Measurements from ENCODE around the gene IPO7.

The IPO7 gene

GRCh38 chr11:9459667-9460321, 75.3 kb downstream of the IPO7 start:
- no peak for TF ChIP-seq ZNF274 (IDR thresholded peaks at IDR 0.05; ENCODE audit: low read depth, low read length)

GRCh38 chr11:9460322-9461062, 76.0 kb downstream of the IPO7 start, which contains the start of gene ZNF143:
Gene ZNF143 (plus strand): TSS chr11:9461012. CDS start chr11:9471309, 10,297 bp downstream.
- no peak for TF ChIP-seq ZNF274 (IDR thresholded peaks at IDR 0.05; ENCODE audit: low read depth, low read length)
- peak within 1 kb of the TSS; percentile 79 for H3K4me3 ChIP-seq (ENCODE audit: low read length)

More at GRCh38 chr11:9459667-9460321, 75.3 kb downstream of the IPO7 start:
- H3K4me3 ChIP-seq (ENCODE audit: low read length) = peak overlapping the region; percentile 79

DNA sequence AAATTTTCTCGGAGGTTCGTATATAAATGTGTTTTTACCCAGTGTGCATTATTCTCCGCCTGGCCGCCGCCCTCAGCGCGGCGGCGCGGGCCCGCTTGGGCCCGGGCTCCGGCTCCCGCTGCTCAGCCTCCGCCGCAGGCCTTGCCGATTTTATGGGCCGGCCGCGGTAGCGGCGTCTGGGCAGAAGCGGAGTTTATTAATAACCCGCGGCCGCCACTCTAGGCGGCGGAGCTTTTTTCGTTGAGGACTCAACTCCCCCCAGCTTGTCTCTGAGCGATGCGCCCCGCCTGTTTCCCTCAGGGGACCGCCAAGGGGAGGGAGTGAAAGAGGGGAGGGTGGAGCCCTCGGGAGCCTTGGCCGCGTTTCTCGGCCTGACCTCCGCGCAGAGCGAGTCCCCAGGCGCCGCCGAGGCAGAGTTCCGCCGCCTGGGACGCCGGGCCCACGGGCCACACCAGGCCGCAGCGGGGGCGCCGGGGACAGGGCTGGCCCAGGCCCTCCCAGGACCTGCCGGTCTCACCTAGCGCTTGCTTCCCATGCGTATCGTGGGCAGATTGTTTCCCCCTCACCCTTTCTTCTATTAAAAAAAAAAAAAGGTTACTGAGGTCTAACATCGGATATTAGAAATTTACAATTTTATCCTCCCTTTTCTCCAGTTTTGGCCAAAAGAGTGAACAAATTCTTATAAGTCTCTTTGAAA, 76.8 kb downstream of the IPO7 start:
- H3K4me3 ChIP-seq (ENCODE audit: low read length) = peak overlapping the region; percentile 66
- TF ChIP-seq ZNF274 (IDR thresholded peaks at IDR 0.05; ENCODE audit: low read depth, low read length) = no peak

DNA sequence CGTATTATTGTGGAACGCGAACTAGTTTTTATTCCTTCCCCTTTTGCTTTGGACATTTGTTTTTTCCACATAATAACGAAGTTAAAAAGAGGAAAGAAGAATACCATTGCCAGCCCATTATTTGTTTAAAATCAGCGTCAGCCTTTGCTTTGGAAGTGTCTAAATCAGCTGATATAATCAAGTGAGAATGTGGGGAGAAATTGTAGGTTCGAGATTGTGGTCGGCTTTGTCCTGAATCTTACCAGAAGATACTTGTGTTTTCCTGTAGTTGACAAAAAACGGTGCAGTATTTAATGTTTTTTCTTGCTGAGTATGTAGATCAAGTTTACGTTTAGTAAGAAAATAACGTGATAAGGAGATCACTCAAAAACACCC, 77.3 kb downstream of the IPO7 start:
- peak overlapping the region; percentile 66 for H3K4me3 ChIP-seq (ENCODE audit: low read length)
- TF ChIP-seq ZNF274 (IDR thresholded peaks at IDR 0.05; ENCODE audit: low read depth, low read length) = no peak

- no peak for TF ChIP-seq ZNF274 (IDR thresholded peaks at IDR 0.05; ENCODE audit: low read depth, low read length)
- H3K4me3 ChIP-seq (ENCODE audit: low read length) = peak overlapping the region; percentile 66
These were observed 77.8 kb downstream of the IPO7 start for GRCh38 chr11:9462172-9462799.

DNA sequence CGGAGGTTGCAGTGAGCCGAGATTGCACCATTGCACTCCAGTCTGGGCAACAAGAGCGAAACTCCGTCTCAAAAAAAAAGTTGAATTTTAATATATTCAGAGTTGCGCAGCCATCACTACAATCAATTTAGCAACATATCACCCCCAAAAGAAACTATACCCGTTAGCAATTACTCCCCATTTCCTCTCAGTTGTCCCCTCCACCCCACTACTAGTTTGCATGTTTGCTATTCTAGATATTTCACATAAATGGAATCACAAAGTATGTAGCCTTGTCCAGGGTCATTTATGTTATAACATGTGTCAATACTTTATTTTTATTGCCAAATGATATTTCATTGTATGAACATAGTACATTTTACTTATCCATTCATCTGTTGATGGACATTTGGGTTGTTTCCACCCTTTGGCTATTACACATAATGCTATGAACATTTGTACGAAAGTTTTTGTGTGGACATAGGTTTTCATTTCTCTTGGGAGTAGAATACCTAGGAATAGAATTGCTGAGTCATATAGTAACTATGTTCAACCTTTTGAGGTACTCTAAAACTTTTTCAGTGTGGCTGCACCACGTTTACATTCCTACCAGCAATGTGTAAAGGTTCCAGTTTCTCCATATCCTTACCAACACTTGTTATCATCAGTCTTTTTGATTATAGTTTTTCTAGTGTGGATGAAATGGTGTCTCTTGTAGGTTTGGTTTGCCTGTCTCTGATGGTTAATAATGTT, 78.5 kb downstream of the IPO7 start:
- no peak for TF ChIP-seq ZNF274 (IDR thresholded peaks at IDR 0.05; ENCODE audit: low read depth, low read length)
- peak overlapping the region; percentile 66; the same call in 1 of the 2 replicates for H3K4me3 ChIP-seq (ENCODE audit: low read length)

DNA sequence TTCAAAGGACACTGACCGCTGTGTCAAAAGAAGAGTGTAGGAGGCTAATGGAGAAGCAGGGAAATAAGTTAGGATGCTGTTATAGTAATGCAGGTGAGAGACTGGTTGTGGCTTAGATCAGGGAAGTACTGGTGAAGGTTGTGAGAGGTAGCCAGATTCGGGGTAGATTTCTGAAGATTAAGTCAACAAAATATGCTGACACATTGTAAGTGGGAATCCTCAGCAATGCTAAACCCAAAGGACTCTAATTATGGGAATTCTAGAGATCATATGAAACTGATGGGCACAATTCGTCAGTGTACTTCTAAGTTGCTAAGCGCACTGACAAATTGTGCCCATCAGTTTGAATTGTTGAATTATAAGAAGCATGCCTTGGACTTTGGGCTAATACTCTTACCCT, 86.3 kb downstream of the IPO7 start:
- no peak for TF ChIP-seq ZNF274 (IDR thresholded peaks at IDR 0.05; ENCODE audit: low read depth, low read length)
- no peak overlapping the region for H3K4me3 ChIP-seq (ENCODE audit: low read length)

DNA sequence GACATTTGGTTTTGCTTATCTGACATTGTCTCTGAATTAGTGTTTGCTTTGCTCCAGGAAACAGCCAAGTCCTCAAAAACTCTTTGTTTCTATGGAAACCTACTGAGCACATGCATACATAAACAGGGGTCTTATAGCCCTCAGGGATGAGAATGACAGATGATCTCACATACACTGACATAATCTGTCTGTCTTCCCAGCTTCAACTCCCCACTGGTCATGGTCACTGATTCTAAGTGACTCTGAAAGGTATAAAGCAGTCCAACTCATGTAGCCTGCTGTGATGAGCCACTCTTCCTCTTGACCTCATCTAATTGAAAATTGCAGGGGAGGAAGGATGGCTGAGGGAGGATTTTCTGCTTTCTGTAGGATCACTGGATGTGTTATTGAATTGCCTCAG, 89.0 kb downstream of the IPO7 start:
- TF ChIP-seq ZNF274 (IDR thresholded peaks at IDR 0.05; ENCODE audit: low read depth, low read length) = no peak

GRCh38 chr11:9479899-9480298, 95.4 kb downstream of the IPO7 start:
- TF ChIP-seq ZNF274 (IDR thresholded peaks at IDR 0.05; ENCODE audit: low read depth, low read length) = no peak
- no peak overlapping the region for H3K4me3 ChIP-seq (ENCODE audit: low read length)

More for the DNA sequence above, 89.0 kb downstream of the IPO7 start:
- no peak overlapping the region for H3K4me3 ChIP-seq (ENCODE audit: low read length)

DNA sequence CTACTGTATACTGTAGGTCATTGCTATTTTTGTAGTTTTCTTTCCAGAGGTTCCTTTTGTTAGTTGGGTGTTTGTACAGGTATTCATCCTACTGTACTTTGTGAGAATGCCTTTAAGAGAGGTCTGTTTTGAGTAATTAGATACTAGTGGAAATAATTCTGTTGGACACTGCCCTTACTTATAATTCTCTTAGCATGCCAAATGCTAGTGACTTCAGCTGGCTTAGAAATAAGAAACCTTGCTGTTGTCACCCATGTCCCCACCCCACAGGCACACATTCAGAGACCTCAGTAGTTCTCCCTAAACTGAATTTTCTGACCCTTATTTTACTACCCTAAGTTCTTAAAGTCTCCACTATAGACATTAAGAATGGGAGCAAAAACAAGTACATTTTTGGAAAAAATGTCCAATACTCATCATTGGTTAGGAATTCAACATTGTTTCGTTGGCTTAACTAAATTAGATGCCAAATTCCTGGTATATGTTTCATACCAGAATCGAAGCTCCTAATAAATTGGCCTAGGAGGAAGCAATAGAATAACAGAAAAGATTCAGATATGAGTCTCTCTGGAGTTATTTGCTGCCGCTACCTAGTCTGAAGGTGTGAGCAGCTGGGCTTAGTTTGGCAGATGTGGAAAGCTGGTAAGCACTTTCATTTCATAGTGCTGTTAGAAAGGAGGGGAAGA, 104.8 kb downstream of the IPO7 start:
- H3K4me3 ChIP-seq (ENCODE audit: low read length) = no peak overlapping the region
- TF ChIP-seq ZNF274 (IDR thresholded peaks at IDR 0.05; ENCODE audit: low read depth, low read length) = no peak

- H3K4me3 ChIP-seq (ENCODE audit: low read length) = no peak overlapping the region
- no peak for TF ChIP-seq ZNF274 (IDR thresholded peaks at IDR 0.05; ENCODE audit: low read depth, low read length)
These were observed 105.9 kb downstream of the IPO7 start for GRCh38 chr11:9490376-9490775.

DNA sequence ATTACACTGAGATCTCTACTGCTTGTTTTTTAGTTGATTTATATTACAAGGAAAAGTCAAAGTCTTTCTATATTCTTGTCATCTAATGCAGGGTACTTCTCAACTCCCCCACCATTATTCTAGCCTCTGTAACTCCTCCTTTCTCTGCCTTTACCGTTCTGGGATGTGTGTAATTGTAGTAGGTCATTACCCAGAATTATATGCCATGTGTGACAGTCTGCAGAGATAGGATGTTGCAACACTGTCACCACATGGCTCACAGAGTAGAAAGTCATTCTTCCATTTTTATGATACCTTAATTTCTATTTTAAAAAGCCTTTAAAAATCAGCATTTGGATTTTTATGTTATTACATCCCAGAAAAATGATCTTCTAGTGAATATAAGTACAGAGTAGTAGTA, 109.0 kb downstream of the IPO7 start:
- no peak overlapping the region for H3K4me3 ChIP-seq (ENCODE audit: low read length)
- TF ChIP-seq ZNF274 (IDR thresholded peaks at IDR 0.05; ENCODE audit: low read depth, low read length) = no peak

- no peak for TF ChIP-seq ZNF274 (IDR thresholded peaks at IDR 0.05; ENCODE audit: low read depth, low read length)
- H3K4me3 ChIP-seq (ENCODE audit: low read length) = no peak overlapping the region
These were observed 109.9 kb downstream of the IPO7 start for GRCh38 chr11:9494316-9494715.
